ENCODE measurements around the gene SF3B1. TPM values are rescaled to one million over a fixed set of nuclear protein-coding genes. Genes with fewer than 3 reads are reported as not detected.
A peak's percentile ranks its signal among the peaks of the same experiment; 100 is the strongest.

The SF3B1 gene
- total and polyA plus RNA-seq, 2 of the 13 experiments (the other 11 are each of a cell fraction or from before 2014, with no cell fraction given) = 387 to 750 TPM

DNA sequence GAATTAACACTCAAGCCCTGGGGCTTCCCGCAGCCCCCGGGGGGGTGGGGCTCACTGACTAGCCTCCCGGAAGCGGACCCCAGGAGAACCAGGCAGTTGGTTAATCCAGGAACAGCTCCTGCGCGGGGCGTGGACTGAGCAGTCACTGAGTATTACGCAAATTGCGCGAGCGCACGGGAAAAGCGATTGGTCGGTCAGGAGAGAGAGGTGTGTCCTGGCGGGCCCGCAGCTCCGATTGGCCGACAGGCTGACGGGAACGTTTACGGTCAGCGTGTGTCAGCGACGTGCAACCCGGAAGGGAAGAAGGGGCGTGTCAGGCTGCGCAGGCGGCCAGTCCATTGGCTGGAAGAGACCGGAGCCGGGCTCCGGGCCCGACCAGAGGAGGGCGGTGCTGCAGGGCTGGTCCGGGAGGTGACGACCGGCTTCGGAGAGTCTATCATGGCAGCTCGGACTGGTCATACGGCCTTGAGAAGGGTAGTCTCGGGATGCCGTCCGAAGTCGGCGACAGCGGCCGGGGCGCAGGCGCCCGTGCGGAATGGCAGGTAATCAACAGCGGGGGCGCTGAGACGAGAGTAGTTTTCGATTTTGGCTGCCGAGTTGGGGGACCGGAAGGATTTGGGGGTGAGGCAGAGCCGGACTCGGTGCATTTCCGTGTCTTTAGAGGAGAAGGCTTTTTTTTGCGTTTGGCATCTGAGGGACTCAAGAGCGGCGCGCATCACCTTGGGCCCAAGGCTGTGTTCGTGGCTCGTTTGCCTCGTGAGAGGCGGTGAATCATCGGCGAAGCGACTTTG lies 18.5 kb upstream of the SF3B1 start, which contains the start of gene COQ10B (continued):
- TF ChIP-seq MZF1 (CRISPR knock-in tag; IDR thresholded peaks at IDR 0.05; ENCODE audit: borderline replicate concordance) = no peak
- TF ChIP-seq RFX5 (IDR thresholded peaks at IDR 0.05; ENCODE audit: low read depth, low read length) = peak; percentile 85
- peak; percentile 13; the same call in 1 of the 2 replicates for TF ChIP-seq ZNF460 (CRISPR knock-in tag; IDR thresholded peaks at IDR 0.05; ENCODE audit: borderline replicate concordance)
- no peak for TF ChIP-seq ZNF326 (CRISPR knock-in tag; IDR thresholded peaks at IDR 0.05; ENCODE audit: borderline replicate concordance)
- no peak; the same call in 1 of the 2 replicates for TF ChIP-seq ZSCAN31 (CRISPR knock-in tag; IDR thresholded peaks at IDR 0.05; ENCODE audit: low read depth)
- TF ChIP-seq ZNF276 (CRISPR knock-in tag; IDR thresholded peaks at IDR 0.05; ENCODE audit: low read depth) = peak; percentile 78; the same call in 1 of the 2 replicates
- TF ChIP-seq, protein P1, sequence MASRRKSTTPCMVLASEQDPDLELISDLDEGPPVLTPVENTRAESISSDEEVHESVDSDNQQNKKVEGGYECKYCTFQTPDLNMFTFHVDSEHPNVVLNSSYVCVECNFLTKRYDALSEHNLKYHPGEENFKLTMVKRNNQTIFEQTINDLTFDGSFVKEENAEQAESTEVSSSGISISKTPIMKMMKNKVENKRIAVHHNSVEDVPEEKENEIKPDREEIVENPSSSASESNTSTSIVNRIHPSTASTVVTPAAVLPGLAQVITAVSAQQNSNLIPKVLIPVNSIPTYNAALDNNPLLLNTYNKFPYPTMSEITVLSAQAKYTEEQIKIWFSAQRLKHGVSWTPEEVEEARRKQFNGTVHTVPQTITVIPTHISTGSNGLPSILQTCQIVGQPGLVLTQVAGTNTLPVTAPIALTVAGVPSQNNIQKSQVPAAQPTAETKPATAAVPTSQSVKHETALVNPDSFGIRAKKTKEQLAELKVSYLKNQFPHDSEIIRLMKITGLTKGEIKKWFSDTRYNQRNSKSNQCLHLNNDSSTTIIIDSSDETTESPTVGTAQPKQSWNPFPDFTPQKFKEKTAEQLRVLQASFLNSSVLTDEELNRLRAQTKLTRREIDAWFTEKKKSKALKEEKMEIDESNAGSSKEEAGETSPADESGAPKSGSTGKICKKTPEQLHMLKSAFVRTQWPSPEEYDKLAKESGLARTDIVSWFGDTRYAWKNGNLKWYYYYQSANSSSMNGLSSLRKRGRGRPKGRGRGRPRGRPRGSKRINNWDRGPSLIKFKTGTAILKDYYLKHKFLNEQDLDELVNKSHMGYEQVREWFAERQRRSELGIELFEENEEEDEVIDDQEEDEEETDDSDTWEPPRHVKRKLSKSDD (CRISPR knock-in tag; IDR thresholded peaks at IDR 0.05; ENCODE audit: low read depth) = no peak; the same call in 1 of the 2 replicates
- peak; percentile 54; the same call in 1 of the 2 replicates for TF ChIP-seq FOSL1 (CRISPR knock-in tag; IDR thresholded peaks at IDR 0.05; ENCODE audit: borderline replicate concordance)
- no peak for TF ChIP-seq JUN (CRISPR knock-in tag; IDR thresholded peaks at IDR 0.05)
- TF ChIP-seq DPF2 (CRISPR knock-in tag; IDR thresholded peaks at IDR 0.05; ENCODE audit: borderline replicate concordance, low read depth) = no peak
- TF ChIP-seq, protein P2, sequence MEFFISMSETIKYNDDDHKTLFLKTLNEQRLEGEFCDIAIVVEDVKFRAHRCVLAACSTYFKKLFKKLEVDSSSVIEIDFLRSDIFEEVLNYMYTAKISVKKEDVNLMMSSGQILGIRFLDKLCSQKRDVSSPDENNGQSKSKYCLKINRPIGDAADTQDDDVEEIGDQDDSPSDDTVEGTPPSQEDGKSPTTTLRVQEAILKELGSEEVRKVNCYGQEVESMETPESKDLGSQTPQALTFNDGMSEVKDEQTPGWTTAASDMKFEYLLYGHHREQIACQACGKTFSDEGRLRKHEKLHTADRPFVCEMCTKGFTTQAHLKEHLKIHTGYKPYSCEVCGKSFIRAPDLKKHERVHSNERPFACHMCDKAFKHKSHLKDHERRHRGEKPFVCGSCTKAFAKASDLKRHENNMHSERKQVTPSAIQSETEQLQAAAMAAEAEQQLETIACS (CRISPR knock-in tag; IDR thresholded peaks at IDR 0.05) = 0 out of 2 replicates have a peak, but pooled peaks have one; percentile 40
- no peak for TF ChIP-seq MATR3 (CRISPR knock-in tag; IDR thresholded peaks at IDR 0.05)
- no peak; the same call in 1 of the 2 replicates for TF ChIP-seq ZNF34 (CRISPR knock-in tag; IDR thresholded peaks at IDR 0.05; ENCODE audit: borderline replicate concordance)
- no peak for TF ChIP-seq ZNF234 (CRISPR knock-in tag; conservative IDR thresholded peaks at IDR 0.05)
- no peak for TF ChIP-seq ZNF660 (CRISPR knock-in tag; IDR thresholded peaks at IDR 0.05; ENCODE audit: borderline replicate concordance, low read depth)
- peak; percentile 89; the same call in 1 of the 2 replicates for TF ChIP-seq ZNF235 (CRISPR knock-in tag; IDR thresholded peaks at IDR 0.05; ENCODE audit: borderline replicate concordance)
- no peak for TF ChIP-seq SETDB1 (CRISPR knock-in tag; IDR thresholded peaks at IDR 0.05; ENCODE audit: borderline replicate concordance)
- TF ChIP-seq, protein P3, sequence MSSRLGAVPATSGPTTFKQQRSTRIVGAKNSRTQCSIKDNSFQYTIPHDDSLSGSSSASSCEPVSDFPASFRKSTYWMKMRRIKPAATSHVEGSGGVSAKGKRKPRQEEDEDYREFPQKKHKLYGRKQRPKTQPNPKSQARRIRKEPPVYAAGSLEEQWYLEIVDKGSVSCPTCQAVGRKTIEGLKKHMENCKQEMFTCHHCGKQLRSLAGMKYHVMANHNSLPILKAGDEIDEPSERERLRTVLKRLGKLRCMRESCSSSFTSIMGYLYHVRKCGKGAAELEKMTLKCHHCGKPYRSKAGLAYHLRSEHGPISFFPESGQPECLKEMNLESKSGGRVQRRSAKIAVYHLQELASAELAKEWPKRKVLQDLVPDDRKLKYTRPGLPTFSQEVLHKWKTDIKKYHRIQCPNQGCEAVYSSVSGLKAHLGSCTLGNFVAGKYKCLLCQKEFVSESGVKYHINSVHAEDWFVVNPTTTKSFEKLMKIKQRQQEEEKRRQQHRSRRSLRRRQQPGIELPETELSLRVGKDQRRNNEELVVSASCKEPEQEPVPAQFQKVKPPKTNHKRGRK (CRISPR knock-in tag; IDR thresholded peaks at IDR 0.05) = no peak
- TF ChIP-seq IRX3 (CRISPR knock-in tag; IDR thresholded peaks at IDR 0.05; ENCODE audit: borderline replicate concordance, low read depth) = peak; percentile 86; the same call in 1 of the 2 replicates
- TF ChIP-seq KLF6 (CRISPR knock-in tag; IDR thresholded peaks at IDR 0.05) = no peak; the same call in 1 of the 2 replicates
